ENCODE data around the gene OXER1.

DNA sequence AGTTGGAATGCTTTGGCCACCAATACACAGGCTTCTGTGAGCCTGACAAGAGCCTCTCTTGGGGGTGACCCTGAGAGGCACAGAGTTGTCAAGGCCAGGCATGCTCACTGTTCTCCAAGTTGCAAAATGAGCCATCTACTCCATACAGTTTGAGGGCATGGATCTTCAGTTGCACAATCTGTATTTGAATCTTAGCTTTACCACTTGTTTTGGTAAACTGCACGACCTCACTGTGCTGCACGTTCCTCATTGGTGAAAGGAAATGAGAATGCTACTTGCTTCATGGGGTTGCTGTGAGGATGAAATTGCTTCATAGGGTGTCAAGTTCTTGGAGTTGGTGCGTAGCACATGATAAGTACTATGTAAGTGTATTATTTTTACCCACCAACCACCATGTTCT is 40.4 kb upstream of the OXER1 start:
- TF ChIP-seq, protein P1, sequence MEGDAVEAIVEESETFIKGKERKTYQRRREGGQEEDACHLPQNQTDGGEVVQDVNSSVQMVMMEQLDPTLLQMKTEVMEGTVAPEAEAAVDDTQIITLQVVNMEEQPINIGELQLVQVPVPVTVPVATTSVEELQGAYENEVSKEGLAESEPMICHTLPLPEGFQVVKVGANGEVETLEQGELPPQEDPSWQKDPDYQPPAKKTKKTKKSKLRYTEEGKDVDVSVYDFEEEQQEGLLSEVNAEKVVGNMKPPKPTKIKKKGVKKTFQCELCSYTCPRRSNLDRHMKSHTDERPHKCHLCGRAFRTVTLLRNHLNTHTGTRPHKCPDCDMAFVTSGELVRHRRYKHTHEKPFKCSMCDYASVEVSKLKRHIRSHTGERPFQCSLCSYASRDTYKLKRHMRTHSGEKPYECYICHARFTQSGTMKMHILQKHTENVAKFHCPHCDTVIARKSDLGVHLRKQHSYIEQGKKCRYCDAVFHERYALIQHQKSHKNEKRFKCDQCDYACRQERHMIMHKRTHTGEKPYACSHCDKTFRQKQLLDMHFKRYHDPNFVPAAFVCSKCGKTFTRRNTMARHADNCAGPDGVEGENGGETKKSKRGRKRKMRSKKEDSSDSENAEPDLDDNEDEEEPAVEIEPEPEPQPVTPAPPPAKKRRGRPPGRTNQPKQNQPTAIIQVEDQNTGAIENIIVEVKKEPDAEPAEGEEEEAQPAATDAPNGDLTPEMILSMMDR (conservative IDR thresholded peaks at IDR 0.05; ENCODE audit: low read length) = no peak
- TF ChIP-seq EZH2phosphoT487 (IDR thresholded peaks at IDR 0.05; ENCODE audit: borderline replicate concordance, low read depth, low read length) = no peak

Data from OCI-LY7 (cell line).